Heart right ventricle (tissue), 16 donors: ENCODE data around the gene NBEAL2. TPM values are rescaled to one million over a fixed set of nuclear protein-coding genes. Genes with fewer than 3 reads are reported as not detected.
A peak's percentile ranks its signal among the peaks of the same experiment; 100 is the strongest.

ENCODE experiments used
- ATAC-seq, 8 donors: fragments of 200-7000 bp; cut with Tn5 transposase; one replicate each; pipeline ENCODE4 v1.9.1; 2020; ENCODE audit warnings: mild to moderate bottlenecking in 8 of 8, moderate library complexity in 8 of 8, moderate number of reproducible peaks in 1 of 8
- DNase-seq, 2 donors: peaks; one replicate each; pipeline ENCODE4 v3.0.0-alpha.2; 2020
- H3K27ac ChIP-seq, 10 donors: fragments of 200-600 bp; sonication (generic) in 2 of 10; one replicate each; pipeline versions ENCODE4 v1.5.0 to v1.8.0; 2020 to 2022; ENCODE audit warnings: mild to moderate bottlenecking in 3 of 10
- H3K27me3 ChIP-seq, 7 donors: fragments of 200-600 bp; one replicate each; pipeline ENCODE4 v1.8.0; 2021 to 2022; ENCODE audit warnings: mild to moderate bottlenecking in 2 of 7
- H3K36me3 ChIP-seq, 9 donors: fragments of 200-600 bp; sonication (generic) in 1 of 9; one replicate each; pipeline versions ENCODE4 v1.5.0 to v1.8.0; 2020 to 2022; ENCODE audit warnings: mild to moderate bottlenecking in 2 of 9
- H3K4me1 ChIP-seq, 9 donors: fragments of 200-600 bp; sonication (generic) in 1 of 9; one replicate each; pipeline versions ENCODE4 v1.5.0 to v1.8.0; 2020 to 2022; ENCODE audit warnings: mild to moderate bottlenecking in 4 of 9
- H3K4me3 ChIP-seq, 10 donors: fragments of 200-600 bp; sonication (generic) in 2 of 10; one replicate each; pipeline versions ENCODE4 v1.5.0 to v1.8.0; 2020 to 2022; ENCODE audit warnings: mild to moderate bottlenecking in 7 of 10, moderate library complexity in 2 of 10
- H3K9me3 ChIP-seq, 11 donors: fragments of 200-600 bp in 10 of 11; sonication (generic) in 2 of 11; one replicate each; pipeline versions ENCODE4 v1.5.0 to v1.8.0; 2013 to 2022; ENCODE audit warnings: mild to moderate bottlenecking in 2 of 11, control low read depth in 1 of 11, moderate library complexity in 1 of 11
- CTCF ChIP-seq, 9 donors: fragments of 200-600 bp; sonication (generic) in 2 of 9; IDR thresholded peaks; one replicate each; pipeline versions ENCODE4 v1.5.0 to v1.8.0; 2021 to 2022; ENCODE audit warnings: antibody characterized with exemption in 9 of 9, mild to moderate bottlenecking in 5 of 9, moderate library complexity in 1 of 9
- WGBS, 2 donors: extraction: QIAGEN DNeasy Blood & Tissue Kit; methylation state at CpG; one replicate each; pipeline ENCODE4 v1.1.7; 2013; ENCODE audit warnings: inconsistent platforms in 1 of 2; 5-methylcytosine and 5-hydroxymethylcytosine counted together
- intact Hi-C, 10 donors: fragments of 100-400 bp; cut with DNase I; formaldehyde crosslinking; loops; one replicate each; pipeline versions ENCODE4 v1.11.1 to v1.14.2; 2022
- polyA plus RNA-seq, 2 donors: library from polyadenylated mRNA; stranded (reverse); fragments of 200-250 nt; gene quantifications; one replicate each; pipeline ENCODE4 v1.2.3, GENCODE V29; 2013
- total RNA-seq, 10 donors: library from RNA; stranded (reverse); fragmentation: NEBNext Ultra II Directional in 3 of 10; extraction: Animal tissue kit (Norgen Biotek cat#: 25700) in 3 of 10; gene quantifications; one replicate each; pipeline versions ENCODE4 v1.2.1 to v1.2.4, GENCODE V29; 2021 to 2023
- donor health status: Arrhythmogenic right ventricular cardiomyopathy.
- donor health status: ischemic (EF 13 %, LVEDD 7.1; RV severe dilation, severe dysfunction).
- donor health status: healthy with polysubstance abuse.
- donor health status: DM: no; HTN: yes; CAD: no.
- donor health status: DM: no; HTN: no; CAD: no.
- donor health status: ischemic (EF 25% LVEDD 6.9; RV normal size, moderate dysfunction).
- donor health status: ischemic (EF 25% LVEDD 5.7; RV mildly dilated, moderate dysfunction).
- donor health status: healthy.
- donor health status: DM: yes; HTN: yes; CAD: no.
- donor health status: Ischemic cardiomyopathy.
- donor health status: ischemic (EF 35%, LVEDD 5.7; RV mildly dilated, moderate dysfunction).
- donor health status: nonischemic (EF 11% LVEDD 7.7; RV severe dilation, severe dysfunction).
- donor health status: DM: yes; HTN: yes; CAD: no.
- donor health status: PGD.
- donor health status: ischemic (EF 29% LVEDD 5.4; RV normal size, mild dysfunction).
- donor health status: nonischemic (EF 23%, LVEDD 6.1; RV moderate dilation, normal function).

Gene NBEAL2
- total and polyA plus RNA-seq, 12 donors, result 7.6 to 51.1 (median 13.7) TPM

DNA sequence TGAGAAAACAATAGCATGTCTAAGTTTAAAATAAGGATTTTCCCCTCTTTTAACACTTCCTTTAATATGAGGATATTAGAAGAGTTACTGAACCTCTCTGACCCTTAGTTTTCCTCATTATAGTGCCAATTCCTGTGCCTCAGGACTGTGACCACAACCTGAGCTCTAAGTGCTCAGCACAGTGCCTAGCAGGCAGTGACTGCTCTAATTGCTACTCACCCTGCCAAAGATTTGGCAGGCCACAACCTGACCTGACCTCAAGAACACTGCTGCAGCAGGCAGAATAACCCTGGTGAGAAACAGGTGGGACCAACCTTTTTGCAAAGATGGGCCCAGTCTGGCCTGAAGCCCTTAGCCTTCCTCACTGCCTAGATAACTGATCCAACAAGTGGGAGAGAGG, 35.7 kb downstream of the NBEAL2 start:
- no peak for TF ChIP-seq CTCF (IDR thresholded peaks at IDR 0.05)
- Histone ChIP-seq H3K27ac (no peak overlapping the region), H3K9me3 (no peaks in the 10 kb centered on the region), H3K4me3 (no peak overlapping the region), H3K36me3 (peaks cover 0 to 80% (median 32%) of the 10 kb centered on the region in 9 donors), H3K27me3 (no peaks in the 10 kb centered on the region), H3K4me1 (peaks cover 0 to 19% (median 2%) of the 10 kb centered on the region in 9 donors)
- intact Hi-C loops, result loop anchor here in 2 of 10 donors (10.0 kb wide), 2 partner anchors 140 to 320 kb away; no protein-coding TSS in a partner anchor
- ATAC-seq (no peak), DNase-seq (no peak)

- peaks cover 0 to 18% (median 5%) of the 10 kb centered on the region in 9 donors for H3K4me1 ChIP-seq
- H3K27ac ChIP-seq, result peak overlapping the region in 1 of 10 donors; percentile 33
- 92% methylated on average over 4 of the region's 4 CpGs for WGBS, 2 donors
- no peaks in the 10 kb centered on the region for H3K27me3 ChIP-seq
- DNase-seq (no peak), ATAC-seq (no peak)
- no peaks in the 10 kb centered on the region for H3K9me3 ChIP-seq
- TF ChIP-seq CTCF (IDR thresholded peaks at IDR 0.05), result no peak
- intact Hi-C loops, result loop anchor here in 2 of 10 donors (10.0 kb wide), 2 partner anchors 138 to 318 kb away; no protein-coding TSS in a partner anchor
- H3K36me3 ChIP-seq, result peaks cover 0 to 77% (median 32%) of the 10 kb centered on the region in 9 donors
- H3K4me3 ChIP-seq, result no peak overlapping the region
Measured at GRCh38 chr3:47016086-47016933, 36.8 kb downstream of the NBEAL2 start.

DNA sequence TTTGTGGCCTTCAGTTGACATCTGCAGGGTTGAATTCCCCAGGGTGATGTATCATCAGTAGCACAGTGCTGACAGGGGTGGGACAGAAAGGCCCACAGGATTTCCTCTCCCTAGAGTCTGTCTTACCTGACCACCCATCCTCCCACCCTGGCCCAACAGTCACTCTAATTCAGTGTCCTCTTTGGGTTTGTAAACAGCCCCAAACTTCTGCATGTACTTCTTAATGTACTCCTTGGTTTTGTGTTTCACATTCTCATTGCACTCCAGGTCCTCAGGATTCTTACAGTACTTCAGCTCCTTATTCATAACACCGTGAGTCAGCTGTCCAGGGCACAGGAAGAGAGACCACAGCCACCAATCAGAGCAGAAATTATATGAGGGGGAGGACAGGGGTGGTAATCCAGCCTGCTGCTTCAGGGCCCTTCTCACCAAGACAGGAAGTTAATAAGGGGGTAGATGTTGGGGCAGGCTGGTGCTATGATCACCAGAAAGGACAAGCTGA, 37.5 kb downstream of the NBEAL2 start:
- DNase-seq (no peak), ATAC-seq (no peak)
- intact Hi-C loops, result loop anchor here in 2 of 10 donors (10.0 kb wide), 2 partner anchors 138 to 318 kb away; no protein-coding TSS in a partner anchor
- H3K27ac ChIP-seq, result peak overlapping the region in 1 of 10 donors; percentile 33
- no peak overlapping the region for H3K4me3 ChIP-seq
- H3K9me3 ChIP-seq, result no peaks in the 10 kb centered on the region
- no peaks in the 10 kb centered on the region for H3K27me3 ChIP-seq
- peaks cover 0 to 78% (median 32%) of the 10 kb centered on the region in 9 donors for H3K36me3 ChIP-seq
- no peak for TF ChIP-seq CTCF (IDR thresholded peaks at IDR 0.05)
- H3K4me1 ChIP-seq, result peaks cover 0 to 18% (median 5%) of the 10 kb centered on the region in 9 donors
- WGBS, 2 donors, result 45 to 50% methylated on average over 1 of the region's 1 CpG

GRCh38 chr3:47017504-47018268, 38.2 kb downstream of the NBEAL2 start:
- Histone ChIP-seq H3K4me1 (peaks cover 0 to 23% (median 10%) of the 10 kb centered on the region in 9 donors), H3K36me3 (peaks cover 0 to 78% (median 32%) of the 10 kb centered on the region in 9 donors), H3K27ac (peak overlapping the region in 1 of 10 donors; percentile 33), H3K27me3 (no peaks in the 10 kb centered on the region), H3K9me3 (no peaks in the 10 kb centered on the region), H3K4me3 (no peak overlapping the region)
- ATAC-seq, result no peak
- no peak for TF ChIP-seq CTCF (IDR thresholded peaks at IDR 0.05)
- intact Hi-C loops, result loop anchor here in 2 of 10 donors (10.0 kb wide), 2 partner anchors 137 to 317 kb away; no protein-coding TSS in a partner anchor
- 85 to 86% methylated on average over 6 of the region's 6 CpGs for WGBS, 2 donors
- no peak for DNase-seq
